HCT116 (cell line): ENCODE results near the gene PRKCZ. TPM values are rescaled to one million over a fixed set of nuclear protein-coding genes. Genes with fewer than 3 reads are reported as not detected.

ENCODE experiments used
- ATAC-seq: fragments of 200-7000 bp; cut with Tn5 transposase; 2 replicates; pipeline ENCODE4 v1.9.1; 2020; ENCODE audit warnings: mild to moderate bottlenecking, moderate library complexity
- BruUV-seq: library from RNA; stranded (reverse); fragments of 400-500 nt; replicated peaks from 2 replicates; lab custom pipeline; 2021; lab: Mats Ljungman, UMichigan
- CTCF ChIA-PET: fragments of 300-600 bp; sonication (Branson Sonifier 250); formaldehyde crosslinking; loops from one replicate; lab custom pipeline; 2021; ENCODE audit warnings: antibody characterized with exemption; lab: Charles Lee
- POLR2A ChIA-PET: fragments of 300-600, 350-600 bp; sonication (Branson Sonifier 250); formaldehyde crosslinking; loops from one replicate; lab custom pipeline; 2021; ENCODE audit warnings: antibody characterized with exemption; lab: Charles Lee
- RAD21 ChIA-PET, 2 experiments: fragments of 300-600 bp; sonication (Branson Sonifier 250); formaldehyde crosslinking; loops; one replicate each; lab custom pipeline; 2023; ENCODE audit warnings: low total read pairs in 2 of 2; ENCODE audit not compliant: uncharacterized antibody in 2 of 2, unreplicated experiment in 2 of 2, low non-redundant PET in 1 of 2; lab: Charles Lee
- DNase-seq: peaks from one replicate; pipeline ENCODE4 v3.0.0-alpha.2; 2010; ENCODE audit warnings: low read depth, low spot score
- H2AFZ ChIP-seq: fragments of 200-600 bp; shearing (Covaris generic), sonication (generic); 2 replicates; pipeline ENCODE4 v1.6.1; 2017; ENCODE audit warnings: low read depth, mixed run types, mixed read lengths, antibody characterized with exemption, low read length; ENCODE audit not compliant: poor library complexity, severe bottlenecking
- H3K27ac ChIP-seq: 2 replicates; pipeline ENCODE4 v1.5.1; 2012; ENCODE audit warnings: low read depth, low read length
- H3K27me3 ChIP-seq: fragments of 200-600 bp; sonication (generic); 2 replicates; pipeline ENCODE4 v1.6.1; 2016; ENCODE audit warnings: mixed run types, low read length, mixed read lengths; ENCODE audit not compliant: insufficient read depth
- H3K36me3 ChIP-seq, 2 experiments: fragments of 200-500 bp in 1 of 2; fragments of 200-600 bp in 1 of 2; sonication (Bioruptor generic) in 1 of 2; sonication (generic) in 1 of 2; 2 replicates each; pipeline versions ENCODE4 v1.5.1 to v1.6.1; 2014 to 2016; ENCODE audit warnings: low read length in 2 of 2, inconsistent platforms in 1 of 2, mixed read lengths in 1 of 2, mixed run types in 1 of 2; ENCODE audit not compliant: insufficient read depth in 2 of 2, control insufficient read depth in 1 of 2
- H3K4me1 ChIP-seq, 2 experiments: fragments of 200-600 bp in 1 of 2; sonication (generic) in 1 of 2; 2 replicates each; pipeline versions ENCODE4 v1.5.1 to v1.6.1; 2012 to 2017; ENCODE audit warnings: low read length in 2 of 2, inconsistent platforms in 1 of 2, mild to moderate bottlenecking in 1 of 2, mixed read lengths in 1 of 2, mixed run types in 1 of 2, moderate library complexity in 1 of 2; ENCODE audit not compliant: insufficient read depth in 2 of 2, control insufficient read depth in 1 of 2
- H3K4me2 ChIP-seq: fragments of 200-600 bp; sonication (generic); 2 replicates; pipeline ENCODE4 v1.6.1; 2017; ENCODE audit warnings: mixed run types, low read length, mixed read lengths
- H3K4me3 ChIP-seq, 2 experiments: fragments of 200-600 bp in 1 of 2; sonication (generic) in 1 of 2; replicated peaks in 1 of 2; 2 replicates each; pipeline ENCODE4 v1.5.1; 2011 to 2016; ENCODE audit warnings: low read length in 2 of 2, control low read depth in 1 of 2, low read depth in 1 of 2, mild to moderate bottlenecking in 1 of 2, mixed read lengths in 1 of 2, mixed run types in 1 of 2
- H3K79me2 ChIP-seq: fragments of 200-600 bp; sonication (generic); 2 replicates; pipeline ENCODE4 v1.6.1; 2017; ENCODE audit warnings: mild to moderate bottlenecking, mixed run types, low read length, moderate library complexity, mixed read lengths; ENCODE audit not compliant: insufficient read depth
- H3K9ac ChIP-seq: fragments of 200-600 bp; sonication (generic); 2 replicates; pipeline ENCODE4 v1.6.1; 2016; ENCODE audit warnings: low read length, mixed read lengths
- H3K9me2 ChIP-seq: fragments of 200-600 bp; sonication (generic), shearing (Covaris generic); 2 replicates; pipeline ENCODE4 v1.6.1; 2017; ENCODE audit warnings: mixed run types, mild to moderate bottlenecking, moderate library complexity; ENCODE audit not compliant: insufficient read depth
- H3K9me3 ChIP-seq, 2 experiments: fragments of 200-500 bp in 1 of 2; fragments of 200-600 bp in 1 of 2; sonication (Bioruptor generic) in 1 of 2; sonication (generic) in 1 of 2; 2 replicates each; pipeline ENCODE4 v1.6.1; 2014 to 2017; ENCODE audit warnings: low read length in 2 of 2, mixed read lengths in 2 of 2, inconsistent platforms in 1 of 2, low read depth in 1 of 2, mild to moderate bottlenecking in 1 of 2, mixed run types in 1 of 2, moderate library complexity in 1 of 2; ENCODE audit not compliant: control insufficient read depth in 1 of 2, insufficient read depth in 1 of 2
- H4K20me1 ChIP-seq: fragments of 200-600 bp; sonication (generic), shearing (Covaris generic); 2 replicates; pipeline ENCODE4 v1.6.1; 2017; ENCODE audit warnings: mixed run types, mild to moderate bottlenecking, moderate library complexity; ENCODE audit not compliant: insufficient read depth
- CBX3 ChIP-seq: IDR thresholded peaks from 2 replicates; pipeline ENCODE4 v1.6.1; 2012; ENCODE audit warnings: low read depth
- EZH2 ChIP-seq: fragments of 200-600 bp; sonication (generic); IDR thresholded peaks from 2 replicates; pipeline ENCODE4 v1.6.1; 2017; ENCODE audit warnings: antibody characterized with exemption, mixed run types
- EZH2phosphoT487 ChIP-seq: fragments of 200-600 bp; IDR thresholded peaks from 2 replicates; pipeline ENCODE4 v1.6.1; 2018; ENCODE audit warnings: antibody characterized with exemption, borderline replicate concordance
- JUND ChIP-seq: IDR thresholded peaks from 2 replicates; pipeline ENCODE4 v1.6.1; 2012
- POLR2A ChIP-seq: IDR thresholded peaks from 2 replicates; pipeline ENCODE4 v1.7.0; 2011; ENCODE audit warnings: borderline replicate concordance; ENCODE audit not compliant: insufficient read depth, insufficient read length; ENCODE audit errors: extremely low read depth
- POLR2AphosphoS5 ChIP-seq: IDR thresholded peaks from 2 replicates; pipeline ENCODE4 v1.6.1; 2011; ENCODE audit warnings: mild to moderate bottlenecking, low read depth, low read length, moderate library complexity
- RAD21 ChIP-seq: IDR thresholded peaks from 2 replicates; pipeline ENCODE4 v1.6.1; 2012; ENCODE audit warnings: low read depth, mild to moderate bottlenecking
- REST ChIP-seq: IDR thresholded peaks from 2 replicates; pipeline ENCODE4 v1.6.1; 2012; ENCODE audit warnings: low read depth
- SIN3A ChIP-seq: IDR thresholded peaks from 2 replicates; pipeline ENCODE4 v1.6.1; 2012; ENCODE audit warnings: low read depth
- TCF7L2 ChIP-seq: IDR thresholded peaks from 2 replicates; pipeline ENCODE4 v1.7.0; 2011; ENCODE audit warnings: borderline replicate concordance, inconsistent platforms; ENCODE audit not compliant: insufficient read depth, insufficient read length; ENCODE audit errors: extremely low read depth
- YY1 ChIP-seq: IDR thresholded peaks from 2 replicates; pipeline ENCODE4 v1.6.1; 2011; ENCODE audit warnings: low read length, low read depth, moderate library complexity, mild to moderate bottlenecking; ENCODE audit not compliant: insufficient replicate concordance; ENCODE audit errors: extremely low read depth
- ZBTB33 ChIP-seq: IDR thresholded peaks from 2 replicates; pipeline ENCODE4 v1.6.1; 2011; ENCODE audit warnings: mild to moderate bottlenecking, low read length, moderate library complexity; ENCODE audit not compliant: insufficient replicate concordance; ENCODE audit errors: extremely low read depth
- ZFX ChIP-seq: fragments of 450-650 bp; IDR thresholded peaks from 2 replicates; pipeline ENCODE4 v1.6.1; 2017
- intact Hi-C: fragments of 100-400 bp; cut with micrococcal nuclease; formaldehyde crosslinking; loops from 2 replicates; pipeline ENCODE4 v1.10.0; 2022
- total RNA-seq: library from RNA; stranded (reverse); gene quantifications from one replicate; pipeline ENCODE4 v1.2.1, GENCODE V29; 2021; ENCODE audit not compliant: unreplicated experiment
- TF ChIP-seq, protein P1 (sequence below), 3 experiments: fragments of 200-600 bp in 1 of 3; sonication (generic) in 1 of 3; IDR thresholded peaks in 2 of 3; conservative IDR thresholded peaks in 1 of 3; 2 replicates each; pipeline ENCODE4 v1.5.1; 2012 to 2017; ENCODE audit warnings: low read depth in 2 of 3, low read length in 2 of 3, antibody characterized with exemption in 1 of 3, borderline replicate concordance in 1 of 3, control low read depth in 1 of 3, mild to moderate bottlenecking in 1 of 3, mixed read lengths in 1 of 3, mixed run types in 1 of 3, moderate library complexity in 1 of 3; ENCODE audit not compliant: insufficient read depth in 1 of 3

Gene PRKCZ
- total RNA-seq, 1 experiment from 2014 or later, result 46.8 TPM

DNA sequence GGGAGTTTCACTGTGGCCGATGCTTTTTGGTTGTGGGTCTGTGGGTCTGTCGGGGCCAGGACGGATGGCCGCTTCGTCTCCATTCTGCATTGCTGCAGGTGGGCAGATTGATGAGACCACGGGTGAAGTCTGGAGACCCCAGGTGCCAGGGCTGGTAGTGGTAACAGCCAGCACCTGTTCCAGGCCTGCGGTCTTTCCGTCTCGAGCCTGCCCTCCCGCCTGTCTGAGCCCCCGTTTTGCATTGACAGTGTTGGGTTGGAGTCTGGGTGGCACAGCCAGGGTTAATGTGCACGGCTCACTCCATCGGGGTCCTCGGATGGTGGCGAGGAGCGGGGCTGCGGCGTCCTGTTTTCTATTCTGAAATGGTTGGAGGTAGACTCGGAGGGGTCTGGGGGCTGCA lies 24.2 kb downstream of the PRKCZ start:
- H3K79me2 ChIP-seq, result peaks cover 4% of the 10 kb centered on the region; the same call in 1 of the 2 replicates
- H3K9me3 ChIP-seq, result peaks cover 16 to 19% of the 10 kb centered on the region in 2 experiments; a peak in 3 of 4 replicates
- TF ChIP-seq CBX3 (no peak), ZFX (no peak), TCF7L2 (no peak), POLR2AphosphoS5 (no peak), EZH2phosphoT487 (no peak), SIN3A (no peak), REST (no peak), JUND (no peak), YY1 (no peak), POLR2A (no peak), ZBTB33 (no peak), RAD21 (no peak), EZH2 (no peak)
- TF ChIP-seq, protein P1, sequence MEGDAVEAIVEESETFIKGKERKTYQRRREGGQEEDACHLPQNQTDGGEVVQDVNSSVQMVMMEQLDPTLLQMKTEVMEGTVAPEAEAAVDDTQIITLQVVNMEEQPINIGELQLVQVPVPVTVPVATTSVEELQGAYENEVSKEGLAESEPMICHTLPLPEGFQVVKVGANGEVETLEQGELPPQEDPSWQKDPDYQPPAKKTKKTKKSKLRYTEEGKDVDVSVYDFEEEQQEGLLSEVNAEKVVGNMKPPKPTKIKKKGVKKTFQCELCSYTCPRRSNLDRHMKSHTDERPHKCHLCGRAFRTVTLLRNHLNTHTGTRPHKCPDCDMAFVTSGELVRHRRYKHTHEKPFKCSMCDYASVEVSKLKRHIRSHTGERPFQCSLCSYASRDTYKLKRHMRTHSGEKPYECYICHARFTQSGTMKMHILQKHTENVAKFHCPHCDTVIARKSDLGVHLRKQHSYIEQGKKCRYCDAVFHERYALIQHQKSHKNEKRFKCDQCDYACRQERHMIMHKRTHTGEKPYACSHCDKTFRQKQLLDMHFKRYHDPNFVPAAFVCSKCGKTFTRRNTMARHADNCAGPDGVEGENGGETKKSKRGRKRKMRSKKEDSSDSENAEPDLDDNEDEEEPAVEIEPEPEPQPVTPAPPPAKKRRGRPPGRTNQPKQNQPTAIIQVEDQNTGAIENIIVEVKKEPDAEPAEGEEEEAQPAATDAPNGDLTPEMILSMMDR (IDR thresholded peaks at IDR 0.05 in 2 of 3, conservative IDR thresholded peaks at IDR 0.05 in 1 of 3; ENCODE audit: borderline replicate concordance in 1 of 3, insufficient read depth in 1 of 3, low read depth in 2 of 3, low read length in 2 of 3), result no peak
- no peak overlapping the region for H3K27ac ChIP-seq
- ChIA-PET POLR2A (no interaction called here), CTCF (no interaction called here), RAD21 (no interaction called here)
- H3K36me3 ChIP-seq, result peaks cover 0 to 6% of the 10 kb centered on the region in 2 experiments; a peak in 1 of 4 replicates
- BruUV-seq, result no TSS peak
- no peaks in the 10 kb centered on the region for H4K20me1 ChIP-seq
- no peak overlapping the region for H2AFZ ChIP-seq
- H3K4me3 ChIP-seq, result no peak overlapping the region
- no peaks in the 10 kb centered on the region for H3K27me3 ChIP-seq
- no peak for DNase-seq
- no peak for ATAC-seq
- intact Hi-C loops, result no loop called here
- H3K9me2 ChIP-seq, result no peaks in the 10 kb centered on the region
- no peaks in the 10 kb centered on the region for H3K4me1 ChIP-seq
- no peak overlapping the region for H3K9ac ChIP-seq
- H3K4me2 ChIP-seq, result no peak overlapping the region
